ENCODE measurements around the gene LIMK2.

- TF ChIP-seq CTCF (IDR thresholded peaks at IDR 0.05 in 2 of 3, conservative IDR thresholded peaks at IDR 0.05 in 1 of 3; ENCODE audit: insufficient read depth in 2 of 3, low read depth in 1 of 3, low read length in 3 of 3) (no peak), HBP1 (CRISPR knock-in tag; IDR thresholded peaks at IDR 0.05) (no peak), PTTG1 (tag; IDR thresholded peaks at IDR 0.05; ENCODE audit: low read depth) (no peak), ZNF316 (IDR thresholded peaks at IDR 0.05) (no peak), ZBTB43 (CRISPR knock-in tag; IDR thresholded peaks at IDR 0.05) (no peak), JUND (IDR thresholded peaks at IDR 0.05; ENCODE audit: borderline replicate concordance, low read depth, low read length) (no peak), JUND (tag; IDR thresholded peaks at IDR 0.05; ENCODE audit: borderline replicate concordance, low read depth, low read length) (no peak)
These were observed 59.4 kb downstream of the LIMK2 start for GRCh38 chr22:31271485-31271884.

All from K562 (cell line).